IPS DF 6.9 (cell line): ENCODE results near the gene NGB.
"Not testable (repeated sequence)": the region's sequence is repeated elsewhere in the genome, so short reads cannot be mapped to it uniquely, and the experiment has no call there.

Source experiments
- DNase-seq: peaks from one replicate; pipeline ENCODE4 v3.0.0-alpha.2; 2013; ENCODE audit warnings: low read depth, low spot score
- H3K27ac ChIP-seq: one replicate; pipeline ENCODE4 v1.5.1; 2013; ENCODE audit warnings: low read length, control low read depth
- H3K27me3 ChIP-seq: 2 replicates; pipeline ENCODE4 v1.6.1; 2013; ENCODE audit warnings: mild to moderate bottlenecking, low read length; ENCODE audit not compliant: control insufficient read depth, insufficient read depth
- H3K36me3 ChIP-seq: 2 replicates; pipeline ENCODE4 v1.6.1; 2013; ENCODE audit warnings: low read length; ENCODE audit not compliant: control insufficient read depth, insufficient read depth
- H3K4me1 ChIP-seq: 2 replicates; pipeline ENCODE4 v1.6.1; 2013; ENCODE audit warnings: low read length; ENCODE audit not compliant: control insufficient read depth, insufficient read depth
- H3K4me3 ChIP-seq: 2 replicates; pipeline ENCODE4 v1.5.1; 2013; ENCODE audit warnings: mild to moderate bottlenecking, low read length
- H3K9me3 ChIP-seq: 2 replicates; pipeline ENCODE4 v1.6.1; 2013; ENCODE audit warnings: low read length, inconsistent platforms; ENCODE audit not compliant: control insufficient read depth, insufficient read depth
- WGBS: extraction: QIAGEN DNeasy Blood & Tissue Kit; methylation state at CpG from one replicate; pipeline ENCODE4 v1.1.7; 2013; ENCODE audit warnings: mixed read lengths, missing lambda C conversion rate; ENCODE audit not compliant: insufficient read length, insufficient coverage; 5-methylcytosine and 5-hydroxymethylcytosine counted together

The NGB gene, protein sequence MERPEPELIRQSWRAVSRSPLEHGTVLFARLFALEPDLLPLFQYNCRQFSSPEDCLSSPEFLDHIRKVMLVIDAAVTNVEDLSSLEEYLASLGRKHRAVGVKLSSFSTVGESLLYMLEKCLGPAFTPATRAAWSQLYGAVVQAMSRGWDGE

GRCh38 chr14:77271113-77271710 is at the start of gene NGB:
Gene NGB (minus strand): TSS chr14:77271206. CDS start chr14:77270937, 269 bp downstream.
- Histone ChIP-seq H3K27me3 (peaks cover 21% of the 10 kb centered on the region), H3K27ac (no peak within 1 kb of the TSS), H3K4me3 (peak within 1 kb of the TSS; percentile 38; the same call in 1 of the 2 replicates), H3K4me1 (peaks cover 6% of the 10 kb centered on the region; the same call in 1 of the 2 replicates), H3K9me3 (no peaks in the 10 kb centered on the region), H3K36me3 (no peaks in the 10 kb centered on the region)
- no peak for DNase-seq
- WGBS = no CpG with 5 or more reads among the region's 38 CpGs

DNA sequence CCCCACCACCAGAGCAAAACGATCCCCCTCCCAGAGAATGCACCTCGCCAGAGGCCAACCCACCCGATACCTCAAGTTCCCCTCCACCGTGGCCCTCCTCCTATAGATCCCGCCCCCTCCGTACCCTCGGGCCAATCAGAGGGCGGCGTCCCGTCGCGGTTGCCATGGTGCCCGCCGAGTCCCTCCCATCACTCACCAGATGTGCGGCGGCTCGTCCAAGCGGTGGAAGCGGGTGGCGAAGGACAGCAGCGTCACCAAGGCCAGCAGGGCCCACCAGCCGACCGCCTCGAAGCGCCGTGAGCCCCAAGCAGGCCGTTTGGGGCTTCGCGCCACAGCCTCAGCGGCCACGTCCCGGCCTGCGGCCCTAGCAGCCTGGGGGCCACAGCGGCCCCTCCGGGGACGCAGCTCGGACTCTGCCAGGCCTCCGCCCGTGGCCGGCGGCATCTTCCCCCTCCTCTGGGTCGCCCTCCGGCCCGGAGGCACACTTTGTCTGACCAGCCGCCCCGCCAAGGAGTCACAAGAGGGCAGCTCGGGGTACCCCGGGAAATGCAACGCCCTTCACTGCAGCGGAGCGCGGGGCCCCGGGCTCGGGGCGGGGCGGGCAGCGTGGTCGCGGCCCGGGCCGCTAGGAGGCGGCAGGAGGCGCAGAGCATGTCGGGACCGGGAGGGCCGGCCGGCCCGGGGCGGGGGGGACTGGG is 49.4 kb upstream of the NGB start, which contains the start of gene POMT2:
Gene POMT2 (minus strand): TSS at position 646 of the 698 bp plus-strand sequence. CDS start 202 bp downstream, at position 444.
- WGBS = no CpG with 5 or more reads among the region's 69 CpGs
- H3K36me3 ChIP-seq = no peaks in the 10 kb centered on the region
- DNase-seq = peak; percentile 75
- H3K27ac ChIP-seq = no peak within 1 kb of the TSS
- no peaks in the 10 kb centered on the region for H3K27me3 ChIP-seq
- no peaks in the 10 kb centered on the region for H3K9me3 ChIP-seq
- peak within 1 kb of the TSS; percentile 78 for H3K4me3 ChIP-seq
- H3K4me1 ChIP-seq = no peaks in the 10 kb centered on the region

DNA sequence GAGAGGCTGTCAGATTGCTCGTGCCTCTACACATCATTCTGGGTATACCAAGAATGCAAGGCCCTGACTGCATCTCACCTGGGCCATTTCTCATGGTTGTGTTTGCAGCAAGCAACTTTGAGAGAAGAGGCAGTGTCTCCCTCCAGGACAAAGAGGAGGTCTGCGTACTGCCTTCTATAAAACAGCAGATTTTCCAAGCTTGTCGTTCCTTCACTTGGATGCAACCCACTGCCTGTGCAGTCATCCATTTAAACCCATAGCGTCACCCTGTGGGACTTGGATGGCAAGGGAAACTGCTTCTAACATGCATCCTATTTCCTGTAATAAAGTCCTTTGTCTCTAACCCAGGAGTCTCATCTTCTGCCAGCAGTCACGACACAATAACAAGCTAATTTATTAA is 48.4 kb upstream of the NGB start:
- no peak overlapping the region for H3K4me3 ChIP-seq
- no CpG with 5 or more reads among the region's 5 CpGs for WGBS
- no peaks in the 10 kb centered on the region for H3K9me3 ChIP-seq
- no peak for DNase-seq
- peaks cover 4% of the 10 kb centered on the region; the same call in 1 of the 2 replicates for H3K4me1 ChIP-seq
- no peaks in the 10 kb centered on the region for H3K36me3 ChIP-seq
- no peaks in the 10 kb centered on the region for H3K27me3 ChIP-seq
- H3K27ac ChIP-seq = no peak overlapping the region

- H3K4me1 ChIP-seq, DNase-seq, H3K9me3 ChIP-seq, H3K27me3 ChIP-seq, H3K36me3 ChIP-seq, H3K4me3 ChIP-seq, H3K27ac ChIP-seq: not testable (repeated sequence)
- WGBS = no CpG with 5 or more reads among the region's 11 CpGs
Measured at GRCh38 chr14:77318756-77319155, 47.8 kb upstream of the NGB start.

- Histone ChIP-seq H3K4me3 (no peak overlapping the region), H3K27me3 (no peaks in the 10 kb centered on the region), H3K36me3 (no peaks in the 10 kb centered on the region), H3K9me3 (no peaks in the 10 kb centered on the region), H3K4me1 (peaks cover 6% of the 10 kb centered on the region; the same call in 1 of the 2 replicates), H3K27ac (no peak overlapping the region)
- DNase-seq = no peak
- no CpG with 5 or more reads among the region's 5 CpGs for WGBS
Measured at GRCh38 chr14:77318006-77318553, 47.1 kb upstream of the NGB start.

DNA sequence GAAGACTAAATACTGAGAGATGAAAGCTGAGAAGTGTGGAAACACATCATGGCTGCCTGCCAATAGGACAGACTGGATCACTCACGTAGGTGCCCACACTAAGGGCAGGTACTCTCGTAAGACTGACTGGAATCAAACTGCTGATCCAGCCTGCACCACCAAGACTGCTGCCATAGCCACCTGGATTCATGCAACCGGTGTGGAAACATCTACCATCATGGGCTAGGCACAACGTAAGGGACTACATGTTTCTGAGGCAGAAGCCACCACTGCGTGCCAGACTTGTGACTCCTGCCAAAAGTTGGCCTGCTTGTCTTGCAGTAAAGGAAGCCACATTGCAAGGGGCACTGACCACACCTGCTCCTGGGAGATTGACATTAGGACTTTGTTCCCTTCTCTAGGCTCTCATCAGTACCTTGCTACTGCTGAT is 45.9 kb upstream of the NGB start:
- Histone ChIP-seq H3K4me1 (peaks cover 6% of the 10 kb centered on the region; the same call in 1 of the 2 replicates), H3K4me3 (no peak overlapping the region), H3K9me3 (no peaks in the 10 kb centered on the region), H3K27me3 (no peaks in the 10 kb centered on the region), H3K36me3 (no peaks in the 10 kb centered on the region), H3K27ac (no peak overlapping the region)
- DNase-seq = no peak
- WGBS = no CpG with 5 or more reads among the region's 5 CpGs

- no peak for DNase-seq
- Histone ChIP-seq H3K27ac (no peak overlapping the region), H3K36me3 (no peaks in the 10 kb centered on the region), H3K9me3 (no peaks in the 10 kb centered on the region), H3K4me3 (no peak overlapping the region), H3K4me1 (peaks cover 6% of the 10 kb centered on the region; the same call in 1 of the 2 replicates), H3K27me3 (no peaks in the 10 kb centered on the region)
- no CpG with 5 or more reads among the region's 1 CpG for WGBS
Measured at GRCh38 chr14:77316195-77316505, 45.1 kb upstream of the NGB start.

DNA sequence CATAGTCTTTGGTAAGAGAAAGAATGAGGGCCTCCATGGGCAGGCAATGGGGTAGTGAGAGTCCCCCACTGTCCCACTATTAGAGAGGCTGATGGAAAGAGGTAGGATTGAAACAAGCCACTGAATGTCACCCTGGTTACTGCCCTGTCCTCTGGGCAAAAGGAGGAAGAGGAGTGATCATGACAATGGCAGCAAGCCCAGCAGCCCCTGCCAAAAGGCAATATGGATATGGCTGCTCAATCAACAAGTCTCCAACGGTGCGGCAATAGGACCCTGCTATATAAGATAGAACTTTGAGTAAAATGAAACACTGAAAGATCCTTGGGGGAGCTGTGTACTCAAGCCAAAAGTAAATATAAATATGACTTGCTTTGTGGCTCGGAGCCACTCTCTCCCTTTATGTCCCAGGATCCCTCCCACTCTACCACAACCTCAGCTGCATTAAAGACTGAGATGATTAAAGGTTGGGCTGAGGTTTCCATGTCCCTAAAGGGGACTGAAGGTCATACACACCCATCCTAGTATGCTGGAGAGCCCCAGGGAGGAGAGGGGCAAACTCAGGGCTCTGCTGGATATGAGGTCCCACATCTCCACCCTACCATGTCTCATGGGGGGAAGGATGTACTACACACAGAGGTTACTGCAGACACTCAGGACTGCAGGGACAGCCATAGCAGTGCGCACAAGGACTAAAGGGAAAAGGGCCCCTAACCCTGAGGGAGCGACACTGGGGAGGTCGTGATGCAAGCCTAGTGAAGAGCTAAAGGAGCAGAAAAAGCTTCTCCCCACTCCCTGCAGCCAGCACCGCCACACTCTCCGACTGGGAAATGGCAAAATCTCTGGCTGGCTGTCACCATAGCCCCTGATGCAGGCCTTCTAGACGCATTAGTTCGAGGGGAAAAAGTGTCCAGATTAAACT is 43.8 kb upstream of the NGB start:
- H3K9me3 ChIP-seq = no peaks in the 10 kb centered on the region
- no peak overlapping the region for H3K27ac ChIP-seq
- H3K4me3 ChIP-seq = no peak overlapping the region
- H3K36me3 ChIP-seq = no peaks in the 10 kb centered on the region
- DNase-seq = no peak
- H3K27me3 ChIP-seq = no peaks in the 10 kb centered on the region
- no CpG with 5 or more reads among the region's 10 CpGs for WGBS
- H3K4me1 ChIP-seq = peaks cover 6% of the 10 kb centered on the region; the same call in 1 of the 2 replicates

GRCh38 chr14:77314043-77314442 is 43.0 kb upstream of the NGB start:
- Histone ChIP-seq H3K4me1 (peaks cover 6% of the 10 kb centered on the region; the same call in 1 of the 2 replicates), H3K27me3 (no peaks in the 10 kb centered on the region), H3K27ac (no peak overlapping the region), H3K4me3 (no peak overlapping the region), H3K36me3 (no peaks in the 10 kb centered on the region), H3K9me3 (no peaks in the 10 kb centered on the region)
- no peak for DNase-seq
- WGBS = no CpG with 5 or more reads among the region's 2 CpGs

GRCh38 chr14:77313371-77313770 is 42.4 kb upstream of the NGB start:
- DNase-seq = no peak
- no peaks in the 10 kb centered on the region for H3K9me3 ChIP-seq
- H3K4me1 ChIP-seq = peaks cover 6% of the 10 kb centered on the region; the same call in 1 of the 2 replicates
- no peak overlapping the region for H3K4me3 ChIP-seq
- WGBS = no CpG with 5 or more reads among the region's 1 CpG
- no peaks in the 10 kb centered on the region for H3K27me3 ChIP-seq
- no peaks in the 10 kb centered on the region for H3K36me3 ChIP-seq
- no peak overlapping the region for H3K27ac ChIP-seq
